Activated CD8-positive, alpha-beta memory T cell treated with anti-CD3 and anti-CD28 coated beads, Interleukin-2, amount 50 U/mL, for 4 hours (primary cell): ENCODE measurements around the gene ABI3BP.
"Not testable (repeated sequence)": the region's sequence is repeated elsewhere in the genome, so short reads cannot be mapped to it uniquely, and the experiment has no call there.

Experiments
- DNase-seq: peaks from one replicate; pipeline ENCODE4 v3.0.0-alpha.2; 2020

Gene ABI3BP

DNA sequence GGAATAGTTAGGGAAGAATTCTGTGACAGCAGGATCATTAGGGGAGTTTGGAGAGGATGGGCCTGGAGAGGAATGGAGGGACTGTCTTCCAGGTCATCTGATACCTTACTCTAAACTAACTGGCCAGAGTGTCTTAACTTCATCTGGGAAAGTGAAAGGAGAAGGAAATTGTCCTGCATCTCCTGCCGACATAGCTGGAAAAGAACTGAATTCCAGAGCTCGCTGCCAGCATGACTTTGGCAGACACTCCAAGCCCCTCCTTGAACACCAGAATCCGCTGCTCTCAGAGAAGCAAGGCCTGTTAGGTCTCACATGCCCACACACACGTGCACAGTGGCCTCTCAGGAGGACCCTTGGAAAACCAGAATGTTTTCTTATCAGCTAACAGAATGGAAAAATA lies 10.5 kb downstream of the ABI3BP start:
- DNase-seq = no peak

DNA sequence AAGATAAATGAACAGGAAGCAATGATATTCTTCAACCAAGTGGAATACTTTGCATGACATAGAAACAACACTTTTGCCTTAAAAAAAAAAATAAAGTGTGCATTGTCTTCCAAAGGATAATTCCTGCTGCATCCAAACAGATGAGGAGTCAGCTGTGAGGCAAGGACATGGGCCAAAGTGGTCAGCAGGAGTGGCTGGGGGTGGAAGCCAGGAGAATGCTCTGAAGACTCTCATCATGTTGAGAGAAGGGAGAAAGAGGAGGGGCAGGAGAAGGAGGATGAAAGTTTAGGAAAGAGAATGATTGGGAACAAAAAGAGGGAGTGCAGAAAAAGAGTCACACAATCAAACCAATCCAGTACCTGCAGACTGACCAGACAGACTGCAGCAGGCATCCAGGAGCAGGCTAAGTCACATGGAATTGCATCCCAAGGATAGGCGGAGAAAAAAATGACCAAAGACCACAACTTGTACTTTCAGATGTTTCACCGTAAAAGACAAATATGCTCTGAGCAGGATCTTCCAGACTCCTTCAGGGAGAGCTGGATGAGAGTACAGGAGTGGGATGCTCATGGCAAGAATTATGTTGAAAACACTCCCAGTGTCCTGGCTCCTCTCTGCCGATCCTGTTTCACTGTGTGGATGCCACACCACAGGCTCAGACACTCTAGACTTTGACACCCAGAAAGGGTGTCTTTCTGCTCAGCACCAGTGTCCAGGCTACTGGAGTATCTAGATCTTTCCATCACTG lies 11.9 kb downstream of the ABI3BP start:
- DNase-seq = no peak

DNA sequence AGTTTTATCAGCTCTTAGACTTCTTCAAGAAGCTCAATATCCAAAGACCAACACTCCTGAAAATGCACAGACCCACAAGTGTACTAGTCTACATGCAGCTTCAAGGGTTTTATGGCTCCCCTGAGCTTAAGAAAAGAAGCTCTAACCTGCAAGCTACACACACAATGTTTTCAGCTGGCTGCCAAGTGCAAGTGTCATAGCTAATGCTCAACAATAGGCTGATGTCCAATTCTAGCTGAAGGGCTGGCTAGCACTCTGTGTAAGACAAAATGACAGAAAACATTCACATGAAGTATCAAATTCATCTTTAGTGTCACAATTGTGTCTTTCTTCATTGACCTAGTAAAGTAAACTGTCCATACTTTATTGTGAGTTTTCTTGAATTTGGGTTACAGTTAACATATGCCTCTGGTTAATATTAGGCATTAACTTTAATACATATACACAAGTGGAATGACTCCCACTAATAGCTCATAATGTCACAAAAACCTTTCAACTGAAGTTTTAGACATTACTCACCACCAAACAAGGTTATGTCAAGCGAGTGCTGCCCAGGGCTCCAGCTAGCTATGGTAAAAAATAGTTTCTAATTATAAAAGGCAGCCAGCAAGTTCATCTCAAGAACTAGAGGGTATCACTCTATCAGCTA lies 15.1 kb downstream of the ABI3BP start:
- DNase-seq = no peak

DNA sequence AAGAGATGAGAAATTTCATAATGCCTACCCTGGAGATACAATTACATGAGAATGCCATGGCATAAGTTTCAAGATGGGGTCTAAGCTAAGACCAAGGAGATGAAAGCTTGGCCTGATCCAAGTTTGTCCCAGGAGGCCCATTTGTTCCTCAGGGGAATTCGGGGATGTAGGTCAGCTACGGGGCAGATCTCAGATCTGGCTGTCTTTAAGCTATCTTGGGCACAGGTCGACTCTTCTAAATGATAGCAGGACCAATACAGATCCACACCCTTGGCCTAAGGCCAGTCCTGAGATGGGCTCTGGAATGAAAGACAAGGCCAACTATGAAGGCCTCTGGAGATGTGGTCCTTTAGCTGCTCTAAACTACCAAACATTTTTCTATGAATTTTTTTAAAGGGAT lies 16.6 kb downstream of the ABI3BP start:
- DNase-seq = no peak

DNA sequence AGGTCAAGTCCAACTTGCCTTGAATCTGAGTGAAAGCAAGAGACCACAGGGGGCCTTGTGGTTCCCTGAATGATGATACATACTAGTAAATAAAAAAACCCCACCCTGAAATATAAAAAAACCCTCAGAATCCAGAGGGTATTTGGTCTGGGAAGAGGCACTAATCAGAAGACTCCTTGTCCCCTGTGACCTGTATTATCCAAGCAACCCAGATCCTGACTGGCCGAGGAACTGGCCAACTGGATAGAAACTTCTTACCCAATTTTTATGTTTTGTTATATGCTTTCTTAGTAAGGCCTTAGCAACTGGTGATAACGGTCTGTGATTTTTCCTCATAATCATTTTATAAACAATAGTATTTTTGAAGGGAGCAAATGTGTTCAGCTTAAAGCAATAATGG lies 17.5 kb downstream of the ABI3BP start:
- no peak for DNase-seq

DNA sequence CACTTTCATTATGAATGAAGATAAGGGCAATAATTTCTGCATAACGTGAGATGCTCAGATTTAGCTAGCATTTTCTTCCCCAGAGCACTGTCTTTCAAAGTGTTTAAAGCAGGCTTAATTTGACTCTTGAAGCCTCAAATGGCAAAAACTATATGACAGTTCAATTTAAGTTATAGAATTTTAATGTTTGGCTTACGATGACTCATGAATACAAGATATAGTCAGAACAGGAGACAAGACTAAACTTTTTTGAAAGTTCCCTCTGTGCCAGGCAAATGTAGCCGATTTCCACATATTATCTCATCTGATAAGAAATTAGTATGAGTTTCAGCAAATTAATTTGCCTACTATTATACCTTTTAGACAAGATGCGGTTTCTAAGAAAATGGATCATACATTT lies 19.6 kb downstream of the ABI3BP start:
- DNase-seq = no peak

DNA sequence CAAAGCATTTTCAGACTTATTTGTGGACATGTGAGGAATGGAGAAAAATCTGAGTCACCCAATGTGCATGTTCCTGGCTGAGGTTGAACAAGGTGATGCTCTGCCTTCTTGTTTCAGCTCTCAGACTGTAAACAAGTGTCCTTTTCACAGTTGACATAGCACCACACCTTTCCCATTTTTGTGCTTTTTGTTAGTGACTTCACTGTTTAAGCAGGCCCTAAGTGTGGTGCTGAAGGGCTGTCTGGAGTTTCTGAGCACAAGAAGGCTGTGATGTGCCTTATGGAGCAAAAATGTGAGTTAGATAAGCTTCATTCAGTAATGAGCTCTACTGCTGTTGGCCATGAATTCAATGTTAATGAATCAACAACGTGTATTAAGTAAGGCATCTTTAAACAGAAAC lies 20.4 kb downstream of the ABI3BP start:
- DNase-seq = no peak

DNA sequence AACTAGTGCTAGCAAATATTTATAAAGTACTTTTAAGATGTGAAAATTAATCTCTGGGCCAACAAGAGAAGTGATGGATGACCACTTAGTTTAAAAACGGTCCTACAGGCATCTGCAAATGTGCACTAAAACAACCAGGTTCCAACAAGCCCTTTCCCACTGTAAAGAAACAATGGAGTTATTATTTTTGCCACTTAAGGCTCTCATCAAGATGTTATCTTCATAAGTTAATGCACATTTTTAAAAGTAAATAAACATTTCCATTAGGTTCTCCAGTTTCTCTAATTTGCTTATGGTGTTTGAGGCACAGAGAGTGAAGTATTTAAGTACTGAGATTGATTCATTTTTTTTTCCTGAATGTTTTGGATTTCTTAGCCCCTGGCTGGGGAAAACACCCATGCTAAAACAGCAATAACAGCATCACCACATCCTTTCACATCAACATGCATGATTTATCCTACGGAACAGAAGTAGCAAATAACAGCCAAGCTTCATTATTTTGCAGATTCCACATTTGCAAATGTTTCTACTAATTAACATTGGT lies 20.8 kb downstream of the ABI3BP start:
- DNase-seq = no peak

DNA sequence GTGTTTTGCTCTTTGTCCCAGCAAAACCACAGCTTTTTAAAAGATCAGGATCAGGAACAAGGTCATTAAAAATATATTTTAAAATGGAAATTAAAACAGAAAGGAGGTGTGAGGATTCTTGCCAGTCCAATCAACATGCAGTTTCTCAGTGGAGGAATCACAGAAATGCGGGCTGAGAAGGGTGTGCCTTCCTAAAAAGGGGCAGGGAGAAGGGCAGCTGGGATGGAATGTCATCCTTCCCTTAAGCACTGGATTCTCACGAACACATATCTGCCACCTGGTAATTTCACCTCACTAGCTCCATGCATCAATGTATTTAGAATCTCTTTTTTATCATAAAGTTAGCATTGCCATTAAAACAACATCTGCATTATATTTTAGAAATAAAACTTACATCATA lies 21.4 kb downstream of the ABI3BP start:
- no peak for DNase-seq

DNA sequence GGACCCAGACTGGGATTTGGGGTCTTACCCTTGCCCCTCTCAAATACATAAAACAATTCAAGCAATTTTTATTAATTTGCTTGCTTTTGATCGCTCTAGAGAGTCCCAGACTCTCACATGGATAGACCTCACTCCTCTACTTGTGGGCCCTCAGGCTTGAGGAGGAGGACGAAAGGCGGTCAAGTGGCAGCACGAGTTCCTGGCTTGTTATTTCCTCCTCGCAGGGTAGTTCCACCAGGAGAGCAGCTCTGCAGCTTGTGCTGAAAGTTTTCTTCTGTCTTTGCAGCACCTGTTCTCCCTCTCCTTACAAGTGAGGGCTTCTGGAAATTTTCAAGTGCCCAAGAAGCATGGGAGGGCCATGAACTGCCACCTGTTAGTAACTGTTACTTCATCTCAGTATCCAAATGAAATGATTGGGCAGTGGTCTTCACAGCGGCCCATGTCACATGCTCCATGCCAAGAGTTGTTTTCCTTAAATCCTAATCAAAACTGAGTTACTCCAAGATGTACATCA lies 22.7 kb downstream of the ABI3BP start:
- DNase-seq = no peak

DNA sequence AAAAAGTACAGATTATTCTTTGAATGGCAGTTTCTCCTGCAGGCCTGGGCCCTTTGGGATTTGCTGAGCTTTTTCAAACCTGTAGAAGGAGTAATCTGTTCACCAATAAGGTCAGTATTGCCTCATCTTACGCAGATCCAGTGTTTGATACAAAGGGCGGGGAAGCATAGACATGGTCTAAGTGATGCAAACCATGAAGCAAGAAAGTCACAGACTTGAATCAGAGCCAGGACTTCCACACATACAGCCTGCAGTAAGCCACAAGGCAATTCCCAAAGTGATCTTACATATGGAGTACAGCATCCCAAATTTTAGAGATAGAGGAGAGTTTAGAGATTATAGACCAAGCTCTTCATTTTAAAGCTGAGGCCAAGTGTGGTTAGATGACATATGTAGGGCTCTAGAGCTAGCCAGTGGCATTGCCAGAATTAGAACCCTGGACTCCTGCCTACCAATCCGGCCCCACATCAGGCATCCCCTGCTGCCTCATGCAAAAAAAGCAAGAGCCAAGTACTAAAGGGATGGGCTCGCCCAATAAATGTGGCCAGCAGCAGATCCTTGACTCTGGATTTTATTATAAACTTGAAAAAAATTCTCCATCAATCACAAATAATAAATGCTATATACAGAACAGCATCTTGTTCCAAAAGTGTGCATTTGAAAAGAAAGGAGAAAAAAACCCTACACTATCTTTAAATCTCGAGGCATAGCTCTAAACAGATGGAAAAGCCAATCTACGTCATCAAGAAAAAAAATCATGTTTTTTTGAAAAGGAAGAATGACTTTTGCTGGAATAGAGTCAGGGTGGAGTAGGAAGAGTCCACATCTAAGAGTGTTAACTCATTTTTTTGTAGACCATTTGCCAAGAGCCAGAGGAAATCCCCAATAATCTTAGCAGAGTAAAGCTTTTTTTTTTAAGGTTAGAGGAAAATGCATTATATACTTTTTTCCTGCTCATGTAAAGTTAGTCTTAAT lies 24.0 kb downstream of the ABI3BP start:
- no peak for DNase-seq

DNA sequence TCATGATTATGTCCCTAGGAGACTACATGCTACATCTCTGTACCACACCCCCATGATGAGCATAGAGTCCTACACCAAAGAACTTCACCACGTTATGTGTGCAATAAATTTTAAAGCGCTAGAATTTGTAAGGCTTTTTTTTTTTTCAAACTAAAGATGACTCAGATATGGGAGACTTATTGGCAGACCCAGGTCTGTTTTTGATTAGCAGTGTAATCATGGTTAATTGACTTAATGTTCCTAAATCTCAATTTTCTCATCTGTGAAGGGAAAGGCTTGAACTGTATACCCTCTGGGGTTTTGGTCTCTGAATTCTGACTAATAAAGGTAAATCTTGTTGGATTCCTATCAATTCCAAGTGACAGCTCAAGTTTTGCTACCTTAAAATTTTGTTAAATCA lies 26.4 kb downstream of the ABI3BP start:
- no peak for DNase-seq

DNA sequence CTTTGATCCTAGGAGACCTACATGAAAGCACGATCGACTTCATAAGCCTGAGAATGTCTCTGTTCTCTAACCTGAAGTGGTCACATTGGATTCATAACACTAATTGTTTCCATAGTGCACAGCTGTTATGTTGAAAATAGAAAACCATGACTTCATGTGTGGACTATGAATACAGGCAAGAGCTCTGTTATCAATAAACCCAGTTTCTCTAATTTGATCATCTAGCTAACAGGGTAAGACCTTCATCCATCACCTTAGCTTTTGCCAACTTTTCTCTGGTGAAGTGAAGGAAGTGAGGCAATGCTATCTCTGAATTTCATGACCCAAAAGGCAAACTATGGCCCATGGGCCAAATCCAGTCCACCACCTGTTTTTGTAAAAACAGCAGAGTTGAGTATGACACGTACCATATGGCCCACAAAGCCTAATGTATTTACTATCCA lies 27.2 kb downstream of the ABI3BP start:
- DNase-seq = no peak

DNA sequence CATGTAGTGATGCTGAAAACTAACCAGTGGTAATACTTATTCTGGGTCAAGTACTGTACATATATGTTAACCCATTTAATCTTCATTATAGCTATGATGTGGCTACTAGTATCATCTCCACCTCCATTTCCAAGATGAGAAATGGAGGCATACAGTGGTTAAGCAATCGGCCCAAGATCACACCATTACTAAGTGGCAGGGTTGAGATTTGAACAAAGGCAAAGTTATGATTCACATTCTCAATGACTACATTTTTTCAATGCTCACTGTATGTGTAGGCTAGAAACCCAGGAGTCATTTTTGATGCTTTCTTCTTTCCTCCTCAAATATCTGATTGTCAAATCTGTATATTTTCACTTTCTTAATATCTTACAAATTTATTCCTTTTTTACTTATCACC lies 30.2 kb downstream of the ABI3BP start:
- DNase-seq = no peak

DNA sequence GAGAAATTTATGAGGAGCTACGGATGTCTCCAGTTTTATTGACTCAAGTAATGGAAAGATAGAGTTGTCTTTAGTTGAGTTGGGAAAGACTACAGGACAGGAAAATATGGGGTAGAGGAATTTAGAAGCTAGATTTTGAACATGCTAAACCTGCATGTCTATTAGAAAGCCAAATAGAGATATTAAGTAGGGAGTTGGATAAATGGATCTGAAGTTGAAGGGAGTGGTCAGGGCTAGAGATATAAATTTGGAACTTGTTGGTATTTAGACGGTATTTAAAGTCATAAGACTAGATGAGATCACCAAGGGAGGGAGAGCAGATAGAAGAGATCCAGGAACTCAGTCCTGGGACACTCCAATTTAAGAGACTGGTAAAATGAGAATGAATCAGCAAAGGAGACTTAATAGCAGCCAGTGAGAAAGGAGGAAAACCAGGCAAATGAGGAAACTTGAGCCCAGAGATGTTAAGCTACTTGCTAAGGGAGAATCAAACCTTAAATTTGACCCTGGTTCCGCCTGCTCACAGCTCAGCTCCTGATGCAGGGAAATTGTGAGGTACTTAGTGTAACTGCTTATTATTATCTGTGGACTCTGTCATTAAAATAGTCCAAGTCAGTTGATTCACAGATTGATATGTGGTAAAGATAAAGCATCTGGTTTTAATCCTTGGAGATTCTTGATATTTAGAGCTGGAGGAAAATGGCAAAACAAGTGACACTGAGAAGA lies 35.8 kb downstream of the ABI3BP start:
- DNase-seq = no peak

DNA sequence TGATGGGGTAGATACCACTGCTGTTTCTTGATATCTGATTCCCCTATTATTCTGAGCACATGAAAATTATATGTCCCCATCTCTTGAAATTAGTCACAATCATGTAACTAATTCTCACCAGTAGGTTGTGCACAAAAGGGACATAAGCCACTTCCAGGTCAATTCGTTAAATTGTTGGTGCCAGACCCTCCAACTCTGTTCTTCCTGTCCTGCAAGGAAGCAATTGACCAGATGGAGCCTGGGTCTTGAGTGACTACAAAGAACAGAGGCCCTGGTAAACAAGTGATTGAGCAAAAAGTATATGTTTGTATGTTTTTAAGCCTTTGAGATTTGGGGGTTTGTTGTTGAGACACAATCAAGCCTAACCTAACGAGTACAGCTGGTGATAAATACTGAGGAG lies 36.9 kb downstream of the ABI3BP start:
- DNase-seq = no peak

DNA sequence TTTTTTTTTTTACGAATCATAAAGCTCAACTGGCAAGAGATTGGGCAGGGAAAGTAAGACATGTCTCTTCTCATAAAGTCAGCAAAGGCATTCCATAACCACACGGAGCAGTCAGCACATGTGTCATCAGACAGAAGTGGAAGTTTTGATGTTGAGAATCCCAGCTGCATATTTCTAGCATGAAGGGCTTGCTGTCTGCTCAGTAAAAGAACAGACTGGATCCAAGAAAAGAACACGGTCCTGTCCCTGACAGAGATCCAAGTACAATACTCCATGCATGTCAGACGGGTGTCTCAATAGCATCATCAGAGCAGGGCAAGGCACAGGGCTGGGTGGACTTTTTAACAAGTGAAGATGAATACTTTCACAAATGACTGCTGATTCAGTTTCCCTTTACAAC lies 38.2 kb downstream of the ABI3BP start:
- DNase-seq = no peak

DNA sequence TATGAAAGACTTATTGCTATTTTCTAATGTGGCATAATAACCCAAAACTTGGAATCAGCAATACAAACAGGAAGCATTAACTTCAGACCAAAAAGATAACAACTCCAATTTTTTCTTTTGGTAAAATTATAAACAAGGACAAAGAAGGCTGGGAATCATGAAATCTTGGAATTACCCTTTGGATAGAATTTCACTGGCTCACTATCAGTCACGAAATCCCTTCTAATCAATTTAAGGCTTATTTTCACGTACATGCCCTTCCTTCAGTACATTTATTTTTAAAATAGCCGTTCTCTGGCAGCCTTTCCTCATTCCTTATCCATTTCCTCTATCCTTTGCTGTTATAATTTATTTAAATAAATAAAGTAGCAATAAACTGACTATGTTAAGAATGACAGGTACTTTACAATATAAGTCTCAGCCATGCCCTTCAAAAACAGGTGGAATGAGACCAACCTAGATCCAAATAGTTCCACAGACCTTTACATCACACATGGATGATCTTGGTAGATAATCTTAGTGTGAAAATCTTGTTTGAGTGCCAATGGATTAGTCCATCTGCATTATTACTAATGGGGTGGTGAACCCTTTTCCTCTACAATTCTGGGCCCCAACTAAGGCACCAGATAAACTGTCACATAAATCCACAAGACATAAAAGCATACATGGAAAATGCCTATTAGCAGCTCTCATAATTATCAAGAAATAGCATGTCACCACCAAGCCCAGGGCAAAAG lies 38.9 kb downstream of the ABI3BP start:
- DNase-seq = no peak

DNA sequence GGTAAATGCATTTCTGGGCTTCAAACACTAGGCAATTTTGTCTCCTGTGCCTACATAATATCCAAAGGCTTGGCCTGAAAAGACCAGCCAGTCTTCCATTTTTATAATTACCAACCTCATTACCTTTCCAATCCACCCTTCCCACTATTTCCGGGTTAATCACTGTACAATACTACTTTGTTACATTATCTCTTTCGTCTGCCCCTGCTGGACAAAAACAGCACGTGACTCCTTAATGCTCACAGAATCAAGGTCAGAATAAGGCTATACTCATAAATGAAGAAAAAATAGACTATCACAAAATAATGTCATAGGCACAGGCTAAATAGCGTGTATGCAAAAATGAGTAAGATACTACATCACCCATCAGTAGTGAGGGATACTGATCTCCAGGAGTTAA lies 40.1 kb downstream of the ABI3BP start:
- no peak for DNase-seq

DNA sequence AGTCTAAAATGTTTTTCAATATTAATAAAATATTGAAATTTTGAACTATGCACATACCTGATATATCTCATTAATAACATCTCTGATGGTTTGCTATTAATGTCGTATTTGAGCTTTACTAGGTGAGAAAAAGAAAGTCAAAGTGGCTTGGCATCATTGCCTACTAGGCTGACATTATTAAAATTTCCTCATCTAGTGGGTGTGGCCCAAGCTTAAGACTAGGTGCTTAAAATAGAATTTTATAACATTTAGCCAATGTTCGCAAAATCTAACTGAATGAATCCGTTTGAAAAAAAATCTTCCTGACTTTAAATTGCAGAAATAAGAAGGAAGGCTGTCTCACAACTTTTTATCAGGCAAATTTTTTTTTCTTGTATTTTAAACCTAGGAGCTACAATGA lies 46.1 kb downstream of the ABI3BP start:
- no peak for DNase-seq

DNA sequence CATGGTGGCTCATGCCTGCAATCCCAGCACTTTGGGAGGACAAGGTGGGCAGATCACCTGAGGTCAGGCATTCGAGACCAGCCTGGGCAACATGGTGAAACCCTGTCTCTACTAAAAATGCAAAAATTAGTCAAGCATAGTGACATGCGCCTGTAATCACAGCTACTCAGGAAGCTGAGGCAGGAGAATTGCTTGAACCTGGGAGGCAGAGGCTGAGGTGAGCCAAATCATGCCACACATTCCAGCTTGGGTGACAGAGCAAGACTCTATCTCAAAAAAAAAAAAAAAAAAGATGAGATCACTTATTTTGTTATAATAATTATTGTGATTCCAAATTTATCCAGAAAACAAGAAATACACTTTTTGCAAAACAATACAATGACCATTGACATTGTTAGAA lies 47.1 kb downstream of the ABI3BP start:
- DNase-seq = not testable (repeated sequence)

DNA sequence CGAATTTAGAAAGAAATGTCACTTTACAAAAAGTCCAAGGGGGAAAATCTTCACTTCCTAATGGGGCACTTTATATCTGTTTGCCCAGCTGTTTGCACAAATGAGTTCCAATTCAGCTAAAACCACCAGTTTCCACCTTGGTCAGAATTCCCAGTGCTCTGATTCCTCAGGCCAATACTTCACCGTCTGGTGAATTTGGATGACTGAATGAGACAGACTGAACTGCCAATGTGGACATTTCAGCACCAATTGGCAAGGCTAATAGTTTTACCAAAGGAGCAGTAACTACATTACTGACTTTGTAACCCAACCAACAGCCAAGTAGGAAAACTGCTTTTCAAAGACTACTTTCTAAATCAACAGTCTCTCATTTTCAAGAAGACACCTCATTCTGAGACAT lies 51.8 kb downstream of the ABI3BP start:
- no peak for DNase-seq
